Measurements from ENCODE around the gene APOB. TPM values are rescaled to one million over a fixed set of nuclear protein-coding genes. Genes with fewer than 3 reads are reported as not detected.

The APOB gene
- total and polyA plus RNA-seq, 2 of the 13 experiments (the other 11 are each of a cell fraction or from before 2014, with no cell fraction given), result 1,569 to 2,515 TPM

DNA sequence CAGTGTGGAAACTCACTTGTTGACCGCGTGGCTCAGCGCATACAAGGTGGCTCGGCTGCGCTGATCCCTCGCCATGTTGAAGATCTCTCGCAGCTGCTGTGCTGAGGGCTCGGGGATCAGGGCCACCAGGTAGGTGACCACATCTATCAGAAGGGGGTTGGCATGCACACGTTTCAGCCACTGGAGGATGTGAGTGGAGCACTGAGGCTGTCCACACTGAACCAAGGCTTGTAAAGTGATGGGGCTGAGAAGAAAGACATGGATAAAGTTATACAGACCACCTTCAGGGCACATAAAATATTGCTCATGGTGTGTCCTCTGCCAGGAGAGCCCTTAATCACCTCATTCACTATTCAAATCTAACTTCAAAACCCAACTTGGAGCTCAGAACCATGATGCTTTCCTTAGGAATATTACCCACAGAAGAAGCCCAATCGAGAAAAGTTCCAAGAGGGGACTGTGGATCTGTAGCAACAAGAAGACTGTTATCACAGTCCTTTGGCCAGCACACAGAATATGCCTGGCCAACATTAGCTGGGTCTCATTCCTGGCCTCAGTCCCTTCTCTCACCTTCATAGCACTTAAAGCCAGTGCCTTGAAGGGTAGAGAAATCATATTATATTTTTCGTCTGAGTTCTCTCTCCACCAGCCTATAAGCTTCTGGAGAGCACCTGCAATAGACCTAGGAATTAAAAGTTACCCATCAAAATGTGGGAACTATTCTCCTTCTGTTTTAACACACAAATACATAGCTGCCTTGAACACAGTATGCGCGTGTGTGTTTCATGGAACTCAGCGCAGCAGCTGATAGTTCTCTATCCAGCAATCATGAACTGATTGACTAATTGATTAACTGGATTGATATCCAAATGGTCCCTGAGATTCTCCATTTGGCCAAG, 11.3 kb downstream of the APOB start (continued):
- no peak for TF ChIP-seq RELA (CRISPR knock-in tag; IDR thresholded peaks at IDR 0.05)
- TF ChIP-seq SMAD9 (CRISPR knock-in tag; IDR thresholded peaks at IDR 0.05), result no peak
- TF ChIP-seq RCOR2 (CRISPR knock-in tag; IDR thresholded peaks at IDR 0.05), result no peak
- no peak for TF ChIP-seq SMC3 (IDR thresholded peaks at IDR 0.05; ENCODE audit: low read length)
- no peak for TF ChIP-seq ZNF253 (CRISPR knock-in tag; IDR thresholded peaks at IDR 0.05; ENCODE audit: borderline replicate concordance)
- TF ChIP-seq, protein P1, sequence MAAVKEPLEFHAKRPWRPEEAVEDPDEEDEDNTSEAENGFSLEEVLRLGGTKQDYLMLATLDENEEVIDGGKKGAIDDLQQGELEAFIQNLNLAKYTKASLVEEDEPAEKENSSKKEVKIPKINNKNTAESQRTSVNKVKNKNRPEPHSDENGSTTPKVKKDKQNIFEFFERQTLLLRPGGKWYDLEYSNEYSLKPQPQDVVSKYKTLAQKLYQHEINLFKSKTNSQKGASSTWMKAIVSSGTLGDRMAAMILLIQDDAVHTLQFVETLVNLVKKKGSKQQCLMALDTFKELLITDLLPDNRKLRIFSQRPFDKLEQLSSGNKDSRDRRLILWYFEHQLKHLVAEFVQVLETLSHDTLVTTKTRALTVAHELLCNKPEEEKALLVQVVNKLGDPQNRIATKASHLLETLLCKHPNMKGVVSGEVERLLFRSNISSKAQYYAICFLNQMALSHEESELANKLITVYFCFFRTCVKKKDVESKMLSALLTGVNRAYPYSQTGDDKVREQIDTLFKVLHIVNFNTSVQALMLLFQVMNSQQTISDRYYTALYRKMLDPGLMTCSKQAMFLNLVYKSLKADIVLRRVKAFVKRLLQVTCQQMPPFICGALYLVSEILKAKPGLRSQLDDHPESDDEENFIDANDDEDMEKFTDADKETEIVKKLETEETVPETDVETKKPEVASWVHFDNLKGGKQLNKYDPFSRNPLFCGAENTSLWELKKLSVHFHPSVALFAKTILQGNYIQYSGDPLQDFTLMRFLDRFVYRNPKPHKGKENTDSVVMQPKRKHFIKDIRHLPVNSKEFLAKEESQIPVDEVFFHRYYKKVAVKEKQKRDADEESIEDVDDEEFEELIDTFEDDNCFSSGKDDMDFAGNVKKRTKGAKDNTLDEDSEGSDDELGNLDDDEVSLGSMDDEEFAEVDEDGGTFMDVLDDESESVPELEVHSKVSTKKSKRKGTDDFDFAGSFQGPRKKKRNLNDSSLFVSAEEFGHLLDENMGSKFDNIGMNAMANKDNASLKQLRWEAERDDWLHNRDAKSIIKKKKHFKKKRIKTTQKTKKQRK (IDR thresholded peaks at IDR 0.05; ENCODE audit: low read length), result no peak
- TF ChIP-seq ZNF121 (CRISPR knock-in tag; IDR thresholded peaks at IDR 0.05), result no peak
- TF ChIP-seq, protein P2, sequence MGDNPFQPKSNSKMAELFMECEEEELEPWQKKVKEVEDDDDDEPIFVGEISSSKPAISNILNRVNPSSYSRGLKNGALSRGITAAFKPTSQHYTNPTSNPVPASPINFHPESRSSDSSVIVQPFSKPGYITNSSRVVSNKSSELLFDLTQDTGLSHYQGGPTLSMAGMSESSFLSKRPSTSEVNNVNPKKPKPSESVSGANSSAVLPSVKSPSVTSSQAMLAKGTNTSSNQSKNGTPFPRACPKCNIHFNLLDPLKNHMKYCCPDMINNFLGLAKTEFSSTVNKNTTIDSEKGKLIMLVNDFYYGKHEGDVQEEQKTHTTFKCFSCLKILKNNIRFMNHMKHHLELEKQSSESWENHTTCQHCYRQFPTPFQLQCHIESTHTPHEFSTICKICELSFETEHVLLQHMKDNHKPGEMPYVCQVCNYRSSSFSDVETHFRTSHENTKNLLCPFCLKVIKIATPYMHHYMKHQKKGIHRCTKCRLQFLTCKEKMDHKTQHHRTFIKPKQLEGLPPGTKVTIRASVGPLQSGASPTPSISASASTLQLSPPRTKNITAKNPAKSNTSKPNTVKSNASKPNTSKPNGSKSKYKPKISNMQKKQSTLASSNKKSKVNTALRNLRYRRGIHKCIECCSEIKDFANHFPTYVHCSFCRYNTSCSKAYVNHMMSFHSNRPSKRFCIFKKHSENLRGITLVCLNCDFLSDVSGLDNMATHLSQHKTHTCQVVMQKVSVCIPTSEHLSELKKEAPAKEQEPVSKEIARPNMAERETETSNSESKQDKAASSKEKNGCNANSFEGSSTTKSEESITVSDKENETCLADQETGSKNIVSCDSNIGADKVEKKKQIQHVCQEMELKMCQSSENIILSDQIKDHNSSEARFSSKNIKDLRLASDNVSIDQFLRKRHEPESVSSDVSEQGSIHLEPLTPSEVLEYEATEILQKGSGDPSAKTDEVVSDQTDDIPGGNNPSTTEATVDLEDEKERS (CRISPR knock-in tag; IDR thresholded peaks at IDR 0.05), result 0 out of 2 replicates have a peak, but pooled peaks have one; percentile 10
- no peak for TF ChIP-seq ZBTB1 (CRISPR knock-in tag; IDR thresholded peaks at IDR 0.05; ENCODE audit: borderline replicate concordance)
- TF ChIP-seq MAX (IDR thresholded peaks at IDR 0.05), result no peak
- TF ChIP-seq ZHX1 (CRISPR knock-in tag; IDR thresholded peaks at IDR 0.05; ENCODE audit: low read depth), result peak; percentile 76
- TF ChIP-seq CEBPB (IDR thresholded peaks at IDR 0.05; ENCODE audit: borderline replicate concordance, low read depth, low read length), result no peak
- no peak for TF ChIP-seq ZSCAN21 (CRISPR knock-in tag; IDR thresholded peaks at IDR 0.05; ENCODE audit: borderline replicate concordance)
- 0 out of 2 replicates have a peak, but pooled peaks have one; percentile 29 for TF ChIP-seq ZMYM4 (CRISPR knock-in tag; IDR thresholded peaks at IDR 0.05)
- no peak for TF ChIP-seq ZNF207 (IDR thresholded peaks at IDR 0.05; ENCODE audit: borderline replicate concordance)
- no peak for TF ChIP-seq ZBTB20 (CRISPR knock-in tag; IDR thresholded peaks at IDR 0.05; ENCODE audit: borderline replicate concordance, low read depth)
- TF ChIP-seq ZGPAT (CRISPR knock-in tag; IDR thresholded peaks at IDR 0.05), result 0 out of 2 replicates have a peak, but pooled peaks have one; percentile 13
- no peak for TF ChIP-seq CCDC6 (CRISPR knock-in tag; IDR thresholded peaks at IDR 0.05)

Data from HepG2 (cell line).